SU-DHL-6 (cell line): ENCODE results near the gene BCAS1.

Experiments used
- H2AFZ ChIP-seq: fragments of 200-600 bp; sonication (generic); 2 replicates; pipeline ENCODE4 v1.6.1; 2014; ENCODE audit warnings: low read depth, mild to moderate bottlenecking, moderate library complexity, mixed read lengths, antibody characterized with exemption, low read length; ENCODE audit not compliant: severe bottlenecking
- H3F3A ChIP-seq: fragments of 200-600 bp; shearing (Covaris generic); 2 replicates; pipeline ENCODE4 v1.6.0; 2016; ENCODE audit warnings: antibody characterized with exemption, mild to moderate bottlenecking; ENCODE audit not compliant: insufficient read depth
- H3K27ac ChIP-seq: fragments of 200-600 bp; sonication (generic); 2 replicates; pipeline ENCODE4 v1.5.1; 2016; ENCODE audit warnings: low read depth, mild to moderate bottlenecking, low read length, moderate library complexity, mixed read lengths
- H3K27me3 ChIP-seq: fragments of 200-600 bp; sonication (generic), shearing (Covaris generic); 2 replicates; pipeline ENCODE4 v1.6.0; 2014; ENCODE audit warnings: mild to moderate bottlenecking, low read length
- H3K36me3 ChIP-seq: fragments of 200-600 bp; sonication (generic); 2 replicates; pipeline ENCODE4 v1.6.1; 2014; ENCODE audit warnings: mild to moderate bottlenecking, low read length, mixed read lengths
- H3K4me2 ChIP-seq: fragments of 300-600, 200-600 bp; shearing (Covaris generic), sonication (generic); 2 replicates; pipeline ENCODE4 v1.6.0; 2014; ENCODE audit warnings: low read length, low read depth, mild to moderate bottlenecking; ENCODE audit not compliant: poor library complexity, severe bottlenecking
- H3K4me3 ChIP-seq: fragments of 200-600 bp; sonication (generic); 2 replicates; pipeline ENCODE4 v1.5.1; 2014; ENCODE audit warnings: antibody characterized with exemption, low read length, mild to moderate bottlenecking, mixed read lengths; ENCODE audit not compliant: insufficient read depth, poor library complexity, severe bottlenecking
- H3K79me2 ChIP-seq: fragments of 200-600 bp; sonication (generic); 2 replicates; pipeline ENCODE4 v1.6.1; 2014; ENCODE audit warnings: mild to moderate bottlenecking, low read length, moderate library complexity; ENCODE audit not compliant: insufficient read depth
- H3K9ac ChIP-seq: fragments of 200-600 bp; sonication (generic); 2 replicates; pipeline ENCODE4 v1.7.0; 2014; ENCODE audit warnings: mild to moderate bottlenecking, low read length
- H3K9me2 ChIP-seq: fragments of 200-600 bp; sonication (generic); replicated peaks from 2 replicates; pipeline ENCODE4 v1.6.1; 2014; ENCODE audit warnings: low read length; ENCODE audit not compliant: insufficient read depth
- H3K9me3 ChIP-seq: fragments of 200-600 bp; sonication (generic); 2 replicates; pipeline ENCODE4 v1.6.1; 2014; ENCODE audit warnings: low read length, mixed read lengths; ENCODE audit not compliant: insufficient read depth
- H4K20me1 ChIP-seq: fragments of 200-600 bp; sonication (generic); 2 replicates; pipeline ENCODE4 v1.6.1; 2014; ENCODE audit warnings: low read depth, mild to moderate bottlenecking, antibody characterized with exemption, low read length, moderate library complexity, mixed read lengths
- EZH2phosphoT487 ChIP-seq: fragments of 200-600 bp; sonication (generic), shearing (Covaris generic); conservative IDR thresholded peaks from 2 replicates; pipeline ENCODE4 v1.6.1; 2018; ENCODE audit warnings: mild to moderate bottlenecking, antibody characterized with exemption, low read length, moderate library complexity, mixed read lengths
- TF ChIP-seq, protein P1 (sequence below): fragments of 200-600 bp; sonication (generic); IDR thresholded peaks from one replicate; pipeline ENCODE4 v1.5.1; 2017; ENCODE audit warnings: antibody characterized with exemption, mild to moderate bottlenecking, low read length, moderate library complexity; ENCODE audit not compliant: insufficient read depth, poor library complexity, severe bottlenecking

The BCAS1 gene

DNA sequence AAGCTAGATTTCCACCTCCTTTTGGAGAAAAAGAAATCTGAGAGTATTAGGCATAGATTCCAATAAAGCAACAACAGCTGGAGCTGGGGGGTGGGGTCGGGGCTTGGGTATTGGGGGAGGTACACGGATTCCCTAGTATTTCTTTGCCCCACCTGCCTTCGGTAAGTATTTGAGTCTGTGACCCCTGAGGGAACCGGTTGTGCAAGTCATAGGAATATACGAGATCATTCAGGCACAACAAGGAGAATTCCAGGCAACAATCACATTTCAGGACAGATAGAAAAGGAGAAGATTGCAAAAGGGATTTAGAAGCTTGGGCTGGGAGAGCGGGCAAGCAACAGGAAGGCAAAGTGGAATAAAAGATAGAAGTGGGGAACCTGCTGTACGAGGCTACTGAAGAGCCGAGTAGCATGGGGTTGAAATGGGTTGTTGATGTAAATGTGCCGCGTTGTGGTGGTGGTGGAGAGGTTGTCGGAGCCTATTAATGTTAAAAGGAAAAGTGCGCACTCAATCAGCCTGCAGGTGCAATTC is 148.9 kb downstream of the BCAS1 start:
- H3F3A ChIP-seq = peaks cover 10% of the 10 kb centered on the region; the same call in 1 of the 2 replicates
- no peak overlapping the region for H3K4me3 ChIP-seq
- H3K9ac ChIP-seq = no peak overlapping the region
- no peaks in the 10 kb centered on the region for H3K9me3 ChIP-seq
- no peak overlapping the region for H3K27ac ChIP-seq
- H3K79me2 ChIP-seq = no peaks in the 10 kb centered on the region
- H4K20me1 ChIP-seq = no peaks in the 10 kb centered on the region
- no peak overlapping the region for H3K4me2 ChIP-seq
- no peaks in the 10 kb centered on the region for H3K9me2 ChIP-seq
- no peak for TF ChIP-seq EZH2phosphoT487
- TF ChIP-seq, protein P1, sequence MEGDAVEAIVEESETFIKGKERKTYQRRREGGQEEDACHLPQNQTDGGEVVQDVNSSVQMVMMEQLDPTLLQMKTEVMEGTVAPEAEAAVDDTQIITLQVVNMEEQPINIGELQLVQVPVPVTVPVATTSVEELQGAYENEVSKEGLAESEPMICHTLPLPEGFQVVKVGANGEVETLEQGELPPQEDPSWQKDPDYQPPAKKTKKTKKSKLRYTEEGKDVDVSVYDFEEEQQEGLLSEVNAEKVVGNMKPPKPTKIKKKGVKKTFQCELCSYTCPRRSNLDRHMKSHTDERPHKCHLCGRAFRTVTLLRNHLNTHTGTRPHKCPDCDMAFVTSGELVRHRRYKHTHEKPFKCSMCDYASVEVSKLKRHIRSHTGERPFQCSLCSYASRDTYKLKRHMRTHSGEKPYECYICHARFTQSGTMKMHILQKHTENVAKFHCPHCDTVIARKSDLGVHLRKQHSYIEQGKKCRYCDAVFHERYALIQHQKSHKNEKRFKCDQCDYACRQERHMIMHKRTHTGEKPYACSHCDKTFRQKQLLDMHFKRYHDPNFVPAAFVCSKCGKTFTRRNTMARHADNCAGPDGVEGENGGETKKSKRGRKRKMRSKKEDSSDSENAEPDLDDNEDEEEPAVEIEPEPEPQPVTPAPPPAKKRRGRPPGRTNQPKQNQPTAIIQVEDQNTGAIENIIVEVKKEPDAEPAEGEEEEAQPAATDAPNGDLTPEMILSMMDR = no peak
- no peak overlapping the region for H2AFZ ChIP-seq
- no peaks in the 10 kb centered on the region for H3K36me3 ChIP-seq
- no peaks in the 10 kb centered on the region for H3K27me3 ChIP-seq

DNA sequence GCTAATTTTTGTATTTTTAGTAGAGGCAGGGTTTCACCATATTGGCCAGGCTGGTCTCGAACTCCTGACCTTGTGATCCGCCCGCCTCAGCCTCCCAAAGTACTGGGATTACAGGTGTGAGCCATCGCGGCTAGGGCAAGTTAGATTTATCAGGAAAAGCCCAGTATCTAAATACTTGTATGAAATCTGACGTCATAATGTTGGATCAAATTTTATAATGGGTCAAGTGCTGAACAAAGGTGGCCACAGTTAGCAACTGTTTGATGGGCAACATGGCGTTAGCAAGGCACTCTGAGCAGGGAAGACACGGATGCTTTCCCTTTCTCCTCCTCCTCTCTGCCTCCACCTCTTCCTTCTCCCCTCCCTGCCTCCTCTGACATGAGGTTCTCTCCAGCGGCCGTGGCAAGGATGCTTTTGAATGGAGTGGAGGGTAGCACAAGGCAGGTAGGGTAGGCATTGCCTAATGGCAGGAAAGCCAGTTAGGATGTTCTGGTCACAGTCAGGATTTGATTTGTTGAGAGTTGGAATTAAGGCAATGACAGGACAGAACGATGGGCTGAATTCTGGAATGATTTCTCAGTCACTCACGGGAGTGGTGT is 149.6 kb downstream of the BCAS1 start:
- no peaks in the 10 kb centered on the region for H3K79me2 ChIP-seq
- no peaks in the 10 kb centered on the region for H3K36me3 ChIP-seq
- no peaks in the 10 kb centered on the region for H3K9me3 ChIP-seq
- H3K9me2 ChIP-seq = no peaks in the 10 kb centered on the region
- H3F3A ChIP-seq = peaks cover 10% of the 10 kb centered on the region; the same call in 1 of the 2 replicates
- no peak overlapping the region for H3K27ac ChIP-seq
- H3K4me2 ChIP-seq = no peak overlapping the region
- no peak overlapping the region for H3K4me3 ChIP-seq
- TF ChIP-seq EZH2phosphoT487 = no peak
- TF ChIP-seq, protein P1 = no peak
- H3K9ac ChIP-seq = no peak overlapping the region
- no peaks in the 10 kb centered on the region for H3K27me3 ChIP-seq
- no peak overlapping the region for H2AFZ ChIP-seq
- no peaks in the 10 kb centered on the region for H4K20me1 ChIP-seq

DNA sequence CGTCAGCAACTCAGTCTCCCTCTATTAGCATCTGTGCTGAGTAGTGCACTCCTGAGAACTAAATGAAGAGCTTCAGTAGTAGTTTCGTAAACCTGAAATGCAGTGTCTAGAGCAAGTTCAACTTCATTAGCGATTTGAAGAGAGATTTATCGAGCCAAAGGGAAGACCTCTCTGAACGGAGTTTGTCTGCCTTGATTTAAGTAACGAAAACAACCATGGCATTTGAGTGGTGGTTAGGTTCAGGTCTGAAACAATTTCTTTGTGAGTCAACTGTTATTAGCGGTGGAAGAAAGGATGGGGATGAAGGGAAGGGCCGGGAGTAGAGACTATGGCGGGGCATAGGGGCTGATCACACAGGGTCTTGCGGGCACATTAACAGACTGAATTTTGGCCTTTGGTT is 150.5 kb downstream of the BCAS1 start:
- Histone ChIP-seq H3K9me2 (no peaks in the 10 kb centered on the region), H3K36me3 (no peaks in the 10 kb centered on the region), H3K9ac (no peak overlapping the region), H3K4me3 (no peak overlapping the region), H2AFZ (no peak overlapping the region), H3K27ac (no peak overlapping the region), H3K79me2 (no peaks in the 10 kb centered on the region), H3K4me2 (no peak overlapping the region), H3K9me3 (no peaks in the 10 kb centered on the region), H4K20me1 (no peaks in the 10 kb centered on the region), H3K27me3 (no peaks in the 10 kb centered on the region), H3F3A (peaks cover 10% of the 10 kb centered on the region; the same call in 1 of the 2 replicates)
- no peak for TF ChIP-seq EZH2phosphoT487
- TF ChIP-seq, protein P1 = no peak
